Measurements from ENCODE around the gene IQGAP1. TPM values are rescaled to one million over a fixed set of nuclear protein-coding genes. Genes with fewer than 3 reads are reported as not detected.

IQGAP1 gene
- total and polyA plus RNA-seq, 2 of the 13 experiments (the other 11 are each of a cell fraction or from before 2014, with no cell fraction given), result 29.5 to 37.9 TPM

GRCh38 chr15:90388462-90389380 is 679 bp downstream of the IQGAP1 start (continued):
- peak; percentile 18; the same call in 1 of the 2 replicates for TF ChIP-seq ZFX (CRISPR knock-in tag; IDR thresholded peaks at IDR 0.05; ENCODE audit: low read depth)
- 0 out of 2 replicates have a peak, but pooled peaks have one; percentile 7 for TF ChIP-seq DNMT3B (CRISPR knock-in tag; conservative IDR thresholded peaks at IDR 0.05)
- TF ChIP-seq YEATS4 (CRISPR knock-in tag; IDR thresholded peaks at IDR 0.05; ENCODE audit: borderline replicate concordance), result peak; percentile 7; the same call in 1 of the 2 replicates
- TF ChIP-seq MAFF (IDR thresholded peaks at IDR 0.05; ENCODE audit: low read depth, low read length), result no peak
- 0 out of 2 replicates have a peak, but pooled peaks have one; percentile 39 for TF ChIP-seq HNRNPL (IDR thresholded peaks at IDR 0.05; ENCODE audit: low read depth, low read length)
- peak; percentile 37; the same call in 1 of the 2 replicates for TF ChIP-seq RBFOX2 (IDR thresholded peaks at IDR 0.05; ENCODE audit: low read depth, low read length)
- peak; percentile 51 for TF ChIP-seq SAP130 (CRISPR knock-in tag; IDR thresholded peaks at IDR 0.05; ENCODE audit: low read depth)
- peak; percentile 40; the same call in 1 of the 2 replicates for TF ChIP-seq HDAC1 (CRISPR knock-in tag; IDR thresholded peaks at IDR 0.05)
- no peak for TF ChIP-seq NCOA5 (CRISPR knock-in tag; IDR thresholded peaks at IDR 0.05)
- no peak for TF ChIP-seq SATB2 (CRISPR knock-in tag; IDR thresholded peaks at IDR 0.05)
- TF ChIP-seq STAG1 (CRISPR knock-in tag; IDR thresholded peaks at IDR 0.05), result 0 out of 2 replicates have a peak, but pooled peaks have one; percentile 3
- TF ChIP-seq HOXA3 (CRISPR knock-in tag; IDR thresholded peaks at IDR 0.05), result no peak; the same call in 1 of the 2 replicates
- no peak for TF ChIP-seq RARA (CRISPR knock-in tag; IDR thresholded peaks at IDR 0.05)
- TF ChIP-seq KLF12 (CRISPR knock-in tag; IDR thresholded peaks at IDR 0.05; ENCODE audit: borderline replicate concordance), result peak; percentile 26; the same call in 1 of the 2 replicates
- TF ChIP-seq KLF9 (CRISPR knock-in tag; IDR thresholded peaks at IDR 0.05; ENCODE audit: low read depth), result 0 out of 2 replicates have a peak, but pooled peaks have one; percentile 28
- TF ChIP-seq ZFY (CRISPR knock-in tag; IDR thresholded peaks at IDR 0.05), result peak; percentile 49
- peak; percentile 47; the same call in 1 of the 2 replicates for TF ChIP-seq ZBTB7B (CRISPR knock-in tag; IDR thresholded peaks at IDR 0.05)
- TF ChIP-seq CHD4 (IDR thresholded peaks at IDR 0.05; ENCODE audit: borderline replicate concordance, low read length), result no peak
- peak; percentile 12; the same call in 1 of the 2 replicates for TF ChIP-seq ZNF768 (CRISPR knock-in tag; IDR thresholded peaks at IDR 0.05)
- 0 out of 2 replicates have a peak, but pooled peaks have one; percentile 46 for TF ChIP-seq KDM5B (CRISPR knock-in tag; IDR thresholded peaks at IDR 0.05; ENCODE audit: borderline replicate concordance)
- TF ChIP-seq SNAPC2 (CRISPR knock-in tag; IDR thresholded peaks at IDR 0.05), result 0 out of 2 replicates have a peak, but pooled peaks have one; percentile 26
- 0 out of 2 replicates have a peak, but pooled peaks have one; percentile 28 for TF ChIP-seq ZFP82 (CRISPR knock-in tag; IDR thresholded peaks at IDR 0.05; ENCODE audit: borderline replicate concordance)
- TF ChIP-seq ZBTB7A (CRISPR knock-in tag; IDR thresholded peaks at IDR 0.05), result peak; percentile 21; the same call in 1 of the 2 replicates
- TF ChIP-seq MEF2D (CRISPR knock-in tag; IDR thresholded peaks at IDR 0.05), result no peak
- peak; percentile 41; the same call in 1 of the 2 replicates for TF ChIP-seq KDM2A (CRISPR knock-in tag; IDR thresholded peaks at IDR 0.05; ENCODE audit: borderline replicate concordance, low read depth)
- peak; percentile 46; the same call in 1 of the 2 replicates for TF ChIP-seq PHF8 (CRISPR knock-in tag; IDR thresholded peaks at IDR 0.05)
- no peak for TF ChIP-seq ERF (CRISPR knock-in tag; IDR thresholded peaks at IDR 0.05)
- TF ChIP-seq ZMAT3 (CRISPR knock-in tag; conservative IDR thresholded peaks at IDR 0.05), result peak; percentile 71; the same call in 1 of the 2 replicates
- no peak for TF ChIP-seq ZNF709 (CRISPR knock-in tag; IDR thresholded peaks at IDR 0.05)
- peak; percentile 51; the same call in 1 of the 2 replicates for TF ChIP-seq DMAP1 (CRISPR knock-in tag; IDR thresholded peaks at IDR 0.05)
- peak; percentile 62; the same call in 1 of the 2 replicates for TF ChIP-seq SRY (CRISPR knock-in tag; IDR thresholded peaks at IDR 0.05)
- 0 out of 2 replicates have a peak, but pooled peaks have one; percentile 54 for TF ChIP-seq ZNF747 (CRISPR knock-in tag; IDR thresholded peaks at IDR 0.05; ENCODE audit: borderline replicate concordance)
- TF ChIP-seq KMT2A (CRISPR knock-in tag; IDR thresholded peaks at IDR 0.05), result 0 out of 2 replicates have a peak, but pooled peaks have one; percentile 24
- TF ChIP-seq ZSCAN22 (CRISPR knock-in tag; IDR thresholded peaks at IDR 0.05), result no peak

All from HepG2 (cell line).